ENCODE results near the gene CGREF1. TPM values are rescaled to one million over a fixed set of nuclear protein-coding genes. Genes with fewer than 3 reads are reported as not detected.

Gene CGREF1
- total and polyA plus RNA-seq, 2 donors (not counting 3 experiments of a cell fraction or from before 2014, with no cell fraction given), result 2.9 to 5.8 TPM

DNA sequence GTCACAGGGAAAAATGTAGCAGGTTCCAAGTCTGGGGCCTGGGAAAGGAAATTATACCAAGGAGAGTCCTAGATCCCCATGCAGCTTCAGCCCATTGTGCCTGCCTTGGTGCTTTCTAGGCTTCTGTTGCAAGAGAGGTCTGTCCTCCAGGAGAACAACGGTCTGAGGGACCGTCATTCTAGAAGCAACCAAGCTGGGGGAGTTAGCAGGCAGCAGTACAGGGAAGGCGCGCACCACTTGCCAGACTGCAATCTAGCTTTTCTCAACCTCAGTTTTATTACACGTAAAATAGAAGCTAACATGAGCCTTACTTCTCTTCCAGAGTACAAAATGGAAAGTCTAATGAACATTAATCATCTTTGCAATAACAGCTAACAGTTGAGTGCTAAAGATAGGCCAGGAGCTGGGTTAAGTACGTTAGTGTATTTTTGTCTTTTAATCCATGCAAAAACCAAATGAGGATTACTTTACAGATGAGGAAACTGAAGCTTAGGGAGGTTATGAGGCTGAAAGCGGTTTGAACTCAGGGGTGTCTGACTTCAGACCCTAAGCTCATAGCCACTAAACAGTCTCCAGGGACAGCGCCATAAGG, 31.8 kb upstream of the CGREF1 start:
- POLR2A ChIA-PET, result interaction anchor here (0.6 kb wide), 1 partner anchor 10 kb away, joined by 3 read pairs; no protein-coding TSS in a partner anchor
- DNase-seq (ENCODE audit: low read depth, low spot score), result no peak
- TF ChIP-seq, protein P1, sequence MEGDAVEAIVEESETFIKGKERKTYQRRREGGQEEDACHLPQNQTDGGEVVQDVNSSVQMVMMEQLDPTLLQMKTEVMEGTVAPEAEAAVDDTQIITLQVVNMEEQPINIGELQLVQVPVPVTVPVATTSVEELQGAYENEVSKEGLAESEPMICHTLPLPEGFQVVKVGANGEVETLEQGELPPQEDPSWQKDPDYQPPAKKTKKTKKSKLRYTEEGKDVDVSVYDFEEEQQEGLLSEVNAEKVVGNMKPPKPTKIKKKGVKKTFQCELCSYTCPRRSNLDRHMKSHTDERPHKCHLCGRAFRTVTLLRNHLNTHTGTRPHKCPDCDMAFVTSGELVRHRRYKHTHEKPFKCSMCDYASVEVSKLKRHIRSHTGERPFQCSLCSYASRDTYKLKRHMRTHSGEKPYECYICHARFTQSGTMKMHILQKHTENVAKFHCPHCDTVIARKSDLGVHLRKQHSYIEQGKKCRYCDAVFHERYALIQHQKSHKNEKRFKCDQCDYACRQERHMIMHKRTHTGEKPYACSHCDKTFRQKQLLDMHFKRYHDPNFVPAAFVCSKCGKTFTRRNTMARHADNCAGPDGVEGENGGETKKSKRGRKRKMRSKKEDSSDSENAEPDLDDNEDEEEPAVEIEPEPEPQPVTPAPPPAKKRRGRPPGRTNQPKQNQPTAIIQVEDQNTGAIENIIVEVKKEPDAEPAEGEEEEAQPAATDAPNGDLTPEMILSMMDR (IDR thresholded peaks at IDR 0.05; ENCODE audit: extremely low read depth in 1 of 2, insufficient read depth in 1 of 2, low read depth in 1 of 2, low read length in 2 of 2), result no peak
- TF ChIP-seq JUN (IDR thresholded peaks at IDR 0.05; ENCODE audit: borderline replicate concordance, insufficient read depth, insufficient read length, low read depth) (no peak), EZH2 (IDR thresholded peaks at IDR 0.05; ENCODE audit: borderline replicate concordance, low read depth, low read length, severe bottlenecking) (no peak), MYC (IDR thresholded peaks at IDR 0.05; ENCODE audit: low read depth, low read length) (no peak), FOS (IDR thresholded peaks at IDR 0.05; ENCODE audit: borderline replicate concordance, insufficient read depth, low read length) (no peak), POLR2AphosphoS5 (IDR thresholded peaks at IDR 0.05; ENCODE audit: insufficient read depth, low read depth, low read length) (no peak), GATA2 (IDR thresholded peaks at IDR 0.05; ENCODE audit: insufficient read depth, insufficient read length, low read depth, low read length) (no peak), POLR2A (IDR thresholded peaks at IDR 0.05; ENCODE audit: low read depth, low read length) (no peak)
- TF ChIP-seq, protein P2, sequence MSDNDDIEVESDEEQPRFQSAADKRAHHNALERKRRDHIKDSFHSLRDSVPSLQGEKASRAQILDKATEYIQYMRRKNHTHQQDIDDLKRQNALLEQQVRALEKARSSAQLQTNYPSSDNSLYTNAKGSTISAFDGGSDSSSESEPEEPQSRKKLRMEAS (IDR thresholded peaks at IDR 0.05; ENCODE audit: insufficient read depth, insufficient read length), result no peak
- H3K9ac ChIP-seq (replicated peaks; ENCODE audit: extremely low read depth, insufficient read depth, low read length), result no peak overlapping the region
- H3K79me2 ChIP-seq (ENCODE audit: control insufficient read depth, insufficient read depth, low read length), result no peaks in the 10 kb centered on the region
- no peaks in the 10 kb centered on the region for H3K36me3 ChIP-seq (ENCODE audit: control insufficient read depth in 2 of 2, extremely low read depth in 1 of 2, insufficient read depth in 2 of 2, low read length in 2 of 2)
- FAIRE-seq, result no peak
- H3K4me2 ChIP-seq (ENCODE audit: insufficient read depth, low read length), result no peak overlapping the region
- H3K9me1 ChIP-seq (replicated peaks; ENCODE audit: control insufficient read depth, extremely low read depth, insufficient read depth, low read length), result no peaks in the 10 kb centered on the region
- no peak overlapping the region for H3K4me3 ChIP-seq (replicated peaks in 1 of 3; ENCODE audit: insufficient read depth in 1 of 3, low read depth in 1 of 3, low read length in 3 of 3)
- no peaks in the 10 kb centered on the region for H3K9me3 ChIP-seq (replicated peaks; ENCODE audit: control insufficient read depth, insufficient read depth, low read length)
- no peak overlapping the region for H3K27ac ChIP-seq (ENCODE audit: insufficient read depth, low read depth, low read length)
- CTCF ChIA-PET, result interaction anchor here (1.1 to 2.4 kb wide), 3 partner anchors 15 to 129 kb away, joined by 3 to 17 read pairs (median 3); no protein-coding TSS in a partner anchor
- no peaks in the 10 kb centered on the region for H3K4me1 ChIP-seq (ENCODE audit: control insufficient read depth, extremely low read depth, insufficient read depth, low read length)
- no peak overlapping the region for H2AFZ ChIP-seq (ENCODE audit: low read depth, low read length)
- dilution Hi-C loops (cut with MboI; ENCODE audit: extremely low pct_ligation_motif_present, low sequenced_read_pairs) (no loop called here), intact Hi-C loops (cut with micrococcal nuclease) (loop anchor here (10.0 kb wide), 1 partner anchor 166 kb away; no protein-coding TSS in a partner anchor)
- no TSS peak for BruUV-seq (replicated peaks)
- H3K27me3 ChIP-seq (ENCODE audit: control insufficient read depth in 2 of 2, insufficient read depth in 2 of 2, low read length in 2 of 2), result peaks cover 0 to 1% of the 10 kb centered on the region in 2 experiments
- H4K20me1 ChIP-seq (replicated peaks; ENCODE audit: control insufficient read depth, extremely low read depth, insufficient read depth, low read length), result no peaks in the 10 kb centered on the region

All from endothelial cell of umbilical vein (primary cell).